Stimulated activated CD4-positive, alpha-beta T cell treated with anti-CD3 and anti-CD28 coated beads, Interleukin-2, amount 100 ng/mL, for 48 hours (primary cell): ENCODE data around the gene MOCS3.
A peak's percentile ranks its signal among the peaks of the same experiment; 100 is the strongest.
"Not testable (repeated sequence)": the region's sequence is repeated elsewhere in the genome, so short reads cannot be mapped to it uniquely, and the experiment has no call there.

Experiments used
- DNase-seq, 2 donors: peaks; one replicate each; pipeline ENCODE4 v3.0.0-alpha.2; 2020

MOCS3 gene

GRCh38 chr20:50932691-50933280, 25.8 kb upstream of the MOCS3 start:
- no peak for DNase-seq

- no peak for DNase-seq
Measured at GRCh38 chr20:50933589-50933988, 25.0 kb upstream of the MOCS3 start.

- DNase-seq, result no peak
Measured at GRCh38 chr20:50943069-50943468, 15.5 kb upstream of the MOCS3 start.

GRCh38 chr20:50948132-50948785, 10.4 kb upstream of the MOCS3 start:
- DNase-seq, result no peak

DNA sequence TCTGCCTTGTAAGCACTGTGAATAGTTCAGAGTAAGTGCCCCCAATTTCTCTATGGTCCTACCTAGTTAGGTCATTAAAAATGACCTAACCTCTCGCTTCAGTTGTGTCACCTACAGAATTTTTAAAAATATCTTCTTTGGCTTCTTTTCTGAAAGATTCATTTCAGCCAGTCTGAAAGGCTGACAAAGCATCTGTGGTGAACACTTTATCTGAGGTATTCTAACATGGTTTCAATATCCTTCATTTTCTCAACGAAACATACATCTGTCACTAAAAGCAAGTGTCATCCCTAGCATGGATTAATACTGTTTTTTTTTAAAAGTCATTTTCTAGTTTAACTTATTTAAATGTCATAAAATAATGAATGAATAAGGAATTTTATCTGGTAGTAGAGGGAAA, 5.4 kb upstream of the MOCS3 start:
- no peak for DNase-seq

DNA sequence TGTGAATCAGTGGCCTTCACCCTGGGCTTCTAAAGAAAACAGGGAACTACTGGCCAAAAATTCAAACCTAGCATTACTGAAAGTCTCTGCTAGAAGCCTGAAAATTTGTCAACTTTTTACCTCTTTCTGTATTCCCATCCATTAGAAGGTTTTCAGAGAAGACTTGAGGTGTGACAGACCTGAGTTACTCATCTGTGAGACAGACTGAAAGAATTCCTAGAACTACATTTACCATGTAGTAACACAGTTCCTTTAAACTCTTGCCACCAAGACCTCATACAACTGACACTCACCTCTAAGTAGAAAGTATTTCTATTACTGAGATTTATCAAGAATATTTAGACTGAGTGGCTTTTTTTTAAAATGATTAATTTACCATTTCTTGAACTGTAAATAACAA, 4.8 kb upstream of the MOCS3 start:
- no peak for DNase-seq

DNA sequence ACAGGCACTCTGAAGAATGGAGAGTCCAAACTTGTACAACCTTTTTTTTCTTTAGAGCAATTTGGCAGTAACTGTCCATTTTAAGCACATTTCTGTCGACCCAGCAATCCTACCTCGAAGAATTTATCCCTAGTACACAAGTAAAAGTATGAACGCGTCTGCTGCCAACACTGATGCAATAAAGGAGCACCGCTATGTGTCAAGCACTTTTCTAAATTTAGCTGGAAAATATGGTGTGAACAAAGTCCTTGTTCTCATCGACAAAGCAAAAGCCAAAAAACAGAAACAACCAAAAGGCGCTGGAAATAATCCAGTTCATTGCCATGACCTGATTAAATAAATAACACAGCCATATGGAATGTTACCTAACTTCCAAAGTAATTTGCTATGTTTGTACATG, 1.3 kb upstream of the MOCS3 start:
- DNase-seq, result no peak

DNA sequence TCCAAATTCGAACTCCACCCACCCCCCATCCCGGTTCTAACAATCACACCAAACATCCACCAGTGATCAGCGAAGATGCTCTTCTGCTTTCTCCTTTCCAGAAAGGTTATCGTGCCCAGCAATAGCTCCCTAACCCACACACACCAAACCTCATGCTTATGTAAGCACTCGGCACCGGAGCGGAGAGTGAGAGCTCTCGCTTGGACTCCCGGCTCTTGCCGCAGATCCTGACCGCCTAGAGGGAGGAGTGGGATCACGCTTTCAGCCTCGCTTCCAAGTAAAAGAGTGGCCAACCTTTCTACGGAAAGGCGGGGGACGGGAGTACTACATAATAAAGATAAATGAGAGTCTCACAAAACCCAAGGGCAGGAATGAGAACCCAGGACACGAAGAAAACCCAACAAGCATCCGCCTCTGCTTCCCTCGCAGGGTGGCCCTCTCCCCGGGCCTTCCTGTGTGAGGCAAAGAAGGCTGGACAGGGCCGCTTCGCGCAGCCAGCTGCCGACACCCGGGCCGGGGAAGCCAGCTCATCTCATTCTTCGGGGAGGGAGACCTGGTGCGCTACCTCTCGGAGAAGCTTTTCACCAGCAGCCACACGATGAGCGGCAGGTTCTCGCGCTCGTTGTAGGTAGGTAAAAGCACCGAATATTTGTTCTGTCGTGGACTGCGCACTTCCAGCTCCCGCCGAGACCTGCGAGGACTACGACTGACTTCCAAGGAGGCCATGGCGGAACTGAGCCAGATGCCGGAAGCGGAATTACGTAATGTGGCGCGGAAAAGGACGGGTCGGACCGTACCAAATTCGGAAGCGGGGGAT, 612 bp upstream of the MOCS3 start, which contains the start of gene DPM1:
DPM1 (minus strand) TSS at position 735 of the 817 bp plus-strand sequence; CDS start at position 726, 9 bp downstream.
- peak; percentile 81 to 87 for DNase-seq

- DNase-seq, result no peak
Measured at GRCh38 chr20:50959543-50960126, 1.0 kb downstream of the MOCS3 start.

DNA sequence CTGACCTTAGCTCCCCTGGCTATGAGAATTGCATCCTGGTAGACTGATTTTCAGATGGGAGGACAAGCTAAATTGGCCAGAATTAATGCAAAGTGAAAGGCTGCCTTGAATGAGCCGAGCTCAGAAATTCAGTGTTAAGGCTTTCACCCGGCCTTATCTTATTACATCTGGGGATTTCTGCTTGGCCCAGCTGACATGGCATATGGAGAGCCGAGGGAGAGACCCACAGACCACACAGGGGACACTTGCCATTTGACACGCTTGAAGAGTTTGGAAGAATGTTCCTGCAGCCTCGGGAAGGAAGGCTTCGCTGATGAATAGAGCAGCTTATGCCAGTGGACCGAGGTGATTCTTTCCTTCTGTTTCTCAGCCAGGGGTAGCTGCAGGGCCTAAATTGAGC, 9.0 kb downstream of the MOCS3 start:
- DNase-seq, result no peak

- DNase-seq, result no peak
Measured at GRCh38 chr20:50968289-50968688, 9.7 kb downstream of the MOCS3 start.

DNA sequence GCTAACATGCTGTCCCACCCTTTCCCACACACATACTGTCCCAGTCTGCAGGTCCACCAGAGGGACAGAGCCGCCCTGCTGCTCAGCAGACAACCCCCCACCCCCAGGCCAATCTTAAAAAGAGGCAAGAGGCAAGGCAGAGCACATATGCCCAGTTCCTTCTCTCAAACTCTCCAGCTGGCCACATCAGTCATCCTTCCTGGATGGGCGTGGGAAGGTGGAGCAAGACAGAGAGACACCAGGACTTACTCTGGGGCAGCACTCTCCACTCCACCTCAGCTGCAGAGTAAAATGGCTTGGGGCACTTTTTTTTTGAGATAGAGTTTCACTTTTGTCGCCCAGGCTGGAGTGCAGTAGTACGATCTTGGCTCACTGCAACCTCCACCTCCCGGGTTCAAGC, 10.8 kb downstream of the MOCS3 start:
- DNase-seq, result no peak

- no peak for DNase-seq
Measured at GRCh38 chr20:50969912-50970311, 11.3 kb downstream of the MOCS3 start.

GRCh38 chr20:50975701-50976330, 17.2 kb downstream of the MOCS3 start:
- no peak for DNase-seq

DNA sequence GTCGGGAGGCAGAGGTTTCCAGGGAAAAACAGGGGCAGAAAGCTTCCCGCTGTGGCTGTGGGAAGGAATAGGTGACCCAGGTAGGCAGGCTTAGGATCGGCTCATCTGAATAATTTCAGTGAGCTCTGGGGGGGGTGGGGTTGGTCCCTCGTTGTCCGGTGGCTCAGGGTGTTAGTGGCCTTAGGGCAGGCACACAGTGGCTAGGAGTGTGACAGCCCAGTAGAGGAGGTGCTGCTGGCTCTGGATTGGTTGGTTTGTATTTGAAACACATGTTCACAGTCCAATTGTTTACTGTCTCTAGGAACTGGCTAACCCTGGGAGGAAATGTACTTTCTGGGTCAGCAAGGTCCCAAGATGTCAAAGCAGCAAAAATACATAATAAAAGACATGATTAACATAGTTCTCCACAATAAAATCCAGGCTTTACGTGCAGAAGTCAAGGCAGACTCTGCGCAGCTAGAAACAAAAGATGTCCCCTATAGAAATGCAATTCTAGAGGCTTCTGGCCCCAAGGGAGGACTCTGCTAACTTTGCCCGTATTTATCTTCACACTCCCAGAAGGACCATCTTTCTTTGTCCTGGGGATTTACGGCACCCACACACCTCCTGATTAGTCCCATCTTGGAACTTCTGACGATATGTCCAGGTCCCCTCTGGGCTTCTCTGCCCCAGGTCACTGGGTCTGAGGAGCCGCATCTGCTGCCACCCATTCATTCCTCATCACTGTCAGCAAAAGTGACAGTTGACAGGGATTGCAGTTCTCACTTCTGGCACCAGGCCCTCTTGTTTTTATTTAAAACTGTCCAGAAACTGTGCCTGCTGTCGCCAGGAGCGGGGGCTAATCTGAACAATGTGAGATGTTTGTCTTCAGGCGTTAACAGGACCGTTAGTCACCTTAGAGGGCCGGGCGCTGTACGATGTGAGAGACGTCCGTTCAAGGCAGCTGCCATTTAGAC, 18.7 kb downstream of the MOCS3 start:
- no peak for DNase-seq

GRCh38 chr20:50978533-50978932, 19.9 kb downstream of the MOCS3 start:
- not testable (repeated sequence) for DNase-seq

DNA sequence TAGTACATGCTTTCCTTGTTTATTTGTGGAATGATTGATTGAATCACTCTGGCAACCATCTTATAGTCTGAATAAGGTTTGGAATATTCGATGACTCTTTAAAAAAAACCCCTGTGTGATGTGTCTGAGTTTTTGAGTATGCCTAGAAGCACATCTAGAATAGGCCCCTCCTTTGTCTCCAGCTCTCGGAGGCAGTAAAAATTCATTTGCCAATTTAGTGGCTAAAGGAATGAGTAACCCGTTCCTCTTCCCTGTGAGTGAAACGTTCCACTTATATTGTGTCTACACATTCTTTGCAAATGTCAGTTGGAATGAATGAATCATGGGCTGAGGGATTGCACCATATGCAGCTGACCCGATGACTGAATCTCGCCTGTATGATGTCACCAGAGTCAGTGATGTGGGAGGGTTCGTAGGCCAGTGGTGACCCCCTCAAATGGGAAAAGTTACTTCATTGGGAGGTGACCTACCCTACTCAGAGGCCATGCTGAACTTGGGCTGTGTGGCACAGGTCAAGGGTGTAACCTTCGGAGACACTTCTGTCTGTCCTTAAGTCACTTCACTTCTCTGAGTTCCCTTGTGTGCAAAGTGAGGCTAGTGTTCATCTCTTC, 21.6 kb downstream of the MOCS3 start:
- no peak for DNase-seq

- DNase-seq, result peak; percentile 73 to 75
Measured at GRCh38 chr20:50980851-50981713, 22.5 kb downstream of the MOCS3 start.

- no peak for DNase-seq
Measured at GRCh38 chr20:50981714-50982048, 23.1 kb downstream of the MOCS3 start.

DNA sequence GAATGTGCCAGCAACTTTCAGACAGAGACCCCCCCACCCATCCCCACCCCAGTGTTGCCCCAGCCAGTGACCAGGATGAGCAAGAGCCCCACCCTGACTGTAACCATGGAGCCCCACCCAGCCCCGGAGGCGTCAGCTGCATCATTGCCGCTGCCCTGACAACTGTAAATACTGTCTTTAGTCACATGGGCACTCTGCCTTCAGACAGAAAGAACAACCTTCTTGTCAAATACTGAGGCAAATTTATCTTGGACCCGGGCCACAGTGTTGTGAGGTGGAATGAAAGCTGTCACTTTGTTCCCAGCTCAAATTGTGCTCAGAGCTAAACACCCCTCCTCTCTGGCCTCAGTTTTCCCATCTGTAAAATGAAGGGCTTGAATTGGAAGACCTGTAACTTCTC, 23.7 kb downstream of the MOCS3 start:
- no peak for DNase-seq

DNA sequence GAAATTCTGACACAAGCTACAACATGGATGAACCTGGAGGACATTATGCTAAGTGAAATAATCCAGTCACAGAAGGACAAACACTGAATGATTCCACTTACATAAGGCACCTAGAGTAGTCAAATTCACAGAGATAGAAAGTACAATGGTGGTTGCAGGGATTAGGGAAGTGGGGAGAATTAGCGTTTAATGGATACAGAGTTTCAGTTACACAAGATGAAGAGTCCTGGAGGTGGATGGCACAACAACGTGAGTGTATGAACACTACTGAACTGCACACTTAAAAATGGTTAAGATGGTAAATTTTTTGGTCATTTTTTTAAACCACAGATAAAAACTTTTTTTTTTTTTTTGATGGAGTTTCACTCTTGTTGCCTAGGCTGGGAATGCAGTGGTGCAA, 24.7 kb downstream of the MOCS3 start:
- no peak for DNase-seq
